CD4-positive, CD25-positive, alpha-beta regulatory T cell (primary cell): ENCODE results near the gene C2orf15. TPM values are rescaled to one million over a fixed set of nuclear protein-coding genes. Genes with fewer than 3 reads are reported as not detected.

Experiments used
- ATAC-seq, 2 donors: fragments of 150-1000 bp; cut with Tn5 transposase; one replicate each; pipeline ENCODE4 v1.10.0; 2021; ENCODE audit warnings: low read depth in 2 of 2, moderate number of reproducible peaks in 2 of 2, moderate library complexity in 1 of 2
- DNase-seq, 3 donors: peaks; one replicate each; pipeline versions ENCODE4 v3.0.0 to v3.0.0-alpha.2; 2012 to 2022; ENCODE audit warnings: mixed read lengths in 1 of 3
- H3K27ac ChIP-seq: one replicate; pipeline ENCODE4 v1.7.0; 2013; ENCODE audit warnings: mild to moderate bottlenecking, low read length; ENCODE audit not compliant: insufficient read depth, poor library complexity, severe bottlenecking
- H3K27me3 ChIP-seq: one replicate; pipeline ENCODE4 v1.7.0; 2013; ENCODE audit warnings: low read length; ENCODE audit not compliant: control insufficient read depth, insufficient read depth
- H3K36me3 ChIP-seq: one replicate; pipeline ENCODE4 v1.7.0; 2013; ENCODE audit warnings: mild to moderate bottlenecking, low read length, moderate library complexity; ENCODE audit not compliant: control insufficient read depth, insufficient read depth
- H3K4me1 ChIP-seq: 2 replicates; pipeline ENCODE4 v1.7.0; 2013; ENCODE audit warnings: mild to moderate bottlenecking, low read length; ENCODE audit not compliant: insufficient read depth, control insufficient read depth, poor library complexity, severe bottlenecking
- H3K4me3 ChIP-seq: one replicate; pipeline ENCODE4 v1.7.0; 2013; ENCODE audit warnings: low read depth, mild to moderate bottlenecking, low read length, moderate library complexity
- H3K9me3 ChIP-seq, 2 experiments: 1 replicate in 1 of 2; 2 replicates in 1 of 2; pipeline ENCODE4 v1.7.0; 2013; ENCODE audit warnings: low read length in 2 of 2, mild to moderate bottlenecking in 1 of 2, moderate library complexity in 1 of 2; ENCODE audit not compliant: control insufficient read depth in 2 of 2
- H3K27ac Mint-ChIP-seq, 3 donors: one replicate each; pipeline ENCODE4 v1.8.0; 2020 to 2022; ENCODE audit warnings: mild to moderate bottlenecking in 3 of 3, mixed read lengths in 3 of 3, moderate library complexity in 2 of 3
- H3K27me3 Mint-ChIP-seq: one replicate; pipeline ENCODE4 v1.8.0; 2022; ENCODE audit warnings: mild to moderate bottlenecking, mixed read lengths
- H3K36me3 Mint-ChIP-seq: one replicate; pipeline ENCODE4 v1.8.0; 2020; ENCODE audit warnings: mixed read lengths
- H3K4me1 Mint-ChIP-seq, 4 donors: one replicate each; pipeline ENCODE4 v1.8.0; 2020 to 2022; ENCODE audit warnings: mixed read lengths in 4 of 4, mild to moderate bottlenecking in 1 of 4
- H3K4me3 Mint-ChIP-seq, 4 donors: one replicate each; pipeline ENCODE4 v1.8.0; 2020 to 2022; ENCODE audit warnings: mild to moderate bottlenecking in 4 of 4, mixed read lengths in 4 of 4, moderate library complexity in 3 of 4
- H3K9me3 Mint-ChIP-seq, 7 donors: one replicate each; pipeline ENCODE4 v1.8.0; 2020 to 2022; ENCODE audit warnings: mixed read lengths in 7 of 7, mild to moderate bottlenecking in 3 of 7, moderate library complexity in 2 of 7
- polyA plus RNA-seq, 4 donors: library from polyadenylated mRNA; unstranded; fragments of 300-500 nt; fragmentation: Illumina TruSeq; gene quantifications; one replicate each; pipeline ENCODE4 v1.2.3, GENCODE V29; 2021
- total RNA-seq: library from RNA; stranded (reverse); gene quantifications from one replicate; pipeline ENCODE4 v1.2.3, GENCODE V29; 2022

C2orf15 gene
- total and polyA plus RNA-seq, 5 donors from 2014 or later: 2.0 to 5.4 (median 2.6) TPM

- DNase-seq (no peak), ATAC-seq (no peak)
- Mint-ChIP-seq H3K27ac (no peak overlapping the region), H3K9me3 (peaks cover 0 to 2% (median 0%) of the 10 kb centered on the region in 7 donors), H3K36me3 (peaks cover 14% of the 10 kb centered on the region), H3K4me1 (peaks cover 0 to 31% (median 12%) of the 10 kb centered on the region in 4 donors), H3K4me3 (no peak overlapping the region), H3K27me3 (no peaks in the 10 kb centered on the region)
- peaks cover 6% of the 10 kb centered on the region for H3K36me3 ChIP-seq
- no peaks in the 10 kb centered on the region for H3K27me3 ChIP-seq
- H3K9me3 ChIP-seq: no peaks in the 10 kb centered on the region
- peaks cover 19% of the 10 kb centered on the region for H3K4me1 ChIP-seq
- H3K27ac ChIP-seq: no peak overlapping the region
- H3K4me3 ChIP-seq: no peak overlapping the region
Observed at GRCh38 chr2:99152199-99152895, 10.8 kb downstream of the C2orf15 start.

DNA sequence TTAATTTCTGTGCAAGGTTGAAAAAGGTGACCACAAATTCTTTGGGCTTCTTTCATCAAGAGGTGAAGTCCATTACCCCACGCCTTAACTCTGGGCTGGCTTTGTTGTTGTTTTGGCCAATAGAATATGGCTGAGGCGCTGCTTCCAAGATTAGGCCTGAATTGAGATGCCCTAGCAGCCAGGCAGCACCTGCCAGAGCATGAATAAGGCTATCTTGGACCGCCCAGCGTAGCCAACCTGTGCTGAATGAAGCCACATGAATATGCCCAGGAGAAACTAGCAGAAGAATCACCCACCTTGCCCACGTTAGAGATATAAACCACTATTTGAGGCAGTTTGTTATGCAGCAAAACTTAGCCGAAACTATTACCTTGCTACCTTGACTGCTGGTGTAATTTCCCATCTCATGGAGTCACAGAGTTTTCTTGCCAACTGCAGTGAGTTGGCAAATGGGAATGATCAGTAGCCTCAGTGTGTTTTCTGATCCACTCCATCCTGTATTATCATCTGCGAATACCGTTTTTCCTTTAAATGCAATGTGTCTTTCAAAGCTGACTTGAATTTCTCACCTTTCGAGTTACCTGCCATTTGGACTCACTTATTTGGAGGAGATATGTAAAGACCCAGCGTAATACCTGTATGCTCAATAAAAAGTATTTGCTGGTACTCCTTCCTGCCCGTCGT is 12.6 kb downstream of the C2orf15 start:
- peak overlapping the region; percentile 82 for H3K4me3 ChIP-seq
- no peak for DNase-seq
- H3K27ac Mint-ChIP-seq: peak overlapping the region in 1 of 3 donors; percentile 100
- ATAC-seq: no peak
- no peaks in the 10 kb centered on the region for H3K27me3 ChIP-seq
- H3K36me3 Mint-ChIP-seq: peaks cover 24% of the 10 kb centered on the region
- peaks cover 19% of the 10 kb centered on the region for H3K4me1 ChIP-seq
- peak overlapping the region in 1 of 4 donors; percentile 90 for H3K4me3 Mint-ChIP-seq
- H3K9me3 Mint-ChIP-seq: peaks cover 0 to 2% (median 0%) of the 10 kb centered on the region in 7 donors
- peaks cover 7% of the 10 kb centered on the region for H3K36me3 ChIP-seq
- H3K27me3 Mint-ChIP-seq: no peaks in the 10 kb centered on the region
- peaks cover 5 to 36% (median 19%) of the 10 kb centered on the region in 4 donors for H3K4me1 Mint-ChIP-seq
- no peaks in the 10 kb centered on the region for H3K9me3 ChIP-seq
- peak overlapping the region; percentile 96 for H3K27ac ChIP-seq

- DNase-seq (peak; percentile 90 to 97 (median 91)), ATAC-seq (peak; percentile 97)
- H3K27me3 ChIP-seq: no peaks in the 10 kb centered on the region
- H3K27ac Mint-ChIP-seq: peak within 1 kb of the TSS in 1 of 3 donors; percentile 100
- H3K4me3 ChIP-seq: peak within 1 kb of the TSS; percentile 96
- peak within 1 kb of the TSS; percentile 96 for H3K27ac ChIP-seq
- H3K27me3 Mint-ChIP-seq: no peaks in the 10 kb centered on the region
- H3K9me3 ChIP-seq: no peaks in the 10 kb centered on the region
- H3K36me3 Mint-ChIP-seq: peaks cover 32% of the 10 kb centered on the region
- H3K4me1 Mint-ChIP-seq: peaks cover 12 to 41% (median 25%) of the 10 kb centered on the region in 4 donors
- peaks cover 7% of the 10 kb centered on the region for H3K36me3 ChIP-seq
- peaks cover 0 to 2% (median 0%) of the 10 kb centered on the region in 7 donors for H3K9me3 Mint-ChIP-seq
- peaks cover 19% of the 10 kb centered on the region for H3K4me1 ChIP-seq
- peak within 1 kb of the TSS in 1 of 4 donors; percentile 90 for H3K4me3 Mint-ChIP-seq
Observed at GRCh38 chr2:99154643-99155536, 13.4 kb downstream of the C2orf15 start, which contains the start of the genes LIPT1 and TSGA10. TSS of gene LIPT1 (plus strand) at chr2:99154967. CDS start at chr2:99161958, 6,991 bp downstream. TSS of gene TSGA10 (minus strand) at chr2:99154942. CDS start at chr2:99109439, 45,503 bp downstream.

DNA sequence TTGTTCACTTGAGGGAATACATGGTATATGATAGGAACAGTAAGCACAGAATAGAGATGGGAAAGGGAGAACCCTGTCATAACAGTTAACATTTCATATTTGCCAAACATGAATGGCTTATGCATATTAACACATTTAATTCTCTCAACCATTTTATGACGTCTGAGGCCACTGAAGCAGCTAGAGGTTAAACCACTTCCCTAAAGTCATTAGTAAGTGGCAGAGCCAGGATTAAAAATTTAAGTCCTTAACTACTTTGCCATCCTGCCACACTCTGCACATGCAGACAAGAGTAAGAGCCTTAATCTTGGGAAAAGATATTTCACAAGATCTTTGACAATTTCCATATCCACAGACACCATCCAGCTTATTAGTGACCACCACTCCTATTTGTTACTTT is 15.4 kb downstream of the C2orf15 start:
- peak overlapping the region; percentile 26 for H3K4me3 ChIP-seq
- peaks cover 19% of the 10 kb centered on the region for H3K4me1 ChIP-seq
- H3K27me3 ChIP-seq: no peaks in the 10 kb centered on the region
- Mint-ChIP-seq H3K27ac (no peak overlapping the region), H3K4me3 (peak overlapping the region in 3 of 4 donors; percentile 24 to 61 (median 33)), H3K9me3 (peaks cover 0 to 2% (median 0%) of the 10 kb centered on the region in 7 donors), H3K36me3 (peaks cover 29% of the 10 kb centered on the region), H3K27me3 (no peaks in the 10 kb centered on the region), H3K4me1 (peaks cover 12 to 38% (median 26%) of the 10 kb centered on the region in 4 donors)
- ATAC-seq: no peak
- no peaks in the 10 kb centered on the region for H3K9me3 ChIP-seq
- no peak overlapping the region for H3K27ac ChIP-seq
- H3K36me3 ChIP-seq: peaks cover 16% of the 10 kb centered on the region
- DNase-seq: no peak

- Mint-ChIP-seq H3K9me3 (peaks cover 0 to 2% (median 0%) of the 10 kb centered on the region in 7 donors), H3K27me3 (no peaks in the 10 kb centered on the region), H3K27ac (peak overlapping the region in 1 of 3 donors; percentile 61), H3K36me3 (peaks cover 34% of the 10 kb centered on the region), H3K4me1 (peaks cover 12 to 38% (median 28%) of the 10 kb centered on the region in 4 donors), H3K4me3 (peak overlapping the region in 1 of 4 donors; percentile 12)
- H3K9me3 ChIP-seq: no peaks in the 10 kb centered on the region
- no peak for DNase-seq
- peaks cover 19% of the 10 kb centered on the region for H3K4me1 ChIP-seq
- H3K36me3 ChIP-seq: peaks cover 23% of the 10 kb centered on the region
- no peak overlapping the region for H3K27ac ChIP-seq
- H3K4me3 ChIP-seq: no peak overlapping the region
- no peaks in the 10 kb centered on the region for H3K27me3 ChIP-seq
- ATAC-seq: no peak
Observed at GRCh38 chr2:99158599-99158998, 17.1 kb downstream of the C2orf15 start.

GRCh38 chr2:99159594-99159993 is 18.1 kb downstream of the C2orf15 start:
- peaks cover 12 to 38% (median 27%) of the 10 kb centered on the region in 4 donors for H3K4me1 Mint-ChIP-seq
- DNase-seq (no peak), ATAC-seq (no peak)
- no peaks in the 10 kb centered on the region for H3K27me3 Mint-ChIP-seq
- H3K36me3 ChIP-seq: peaks cover 23% of the 10 kb centered on the region
- H3K27ac ChIP-seq: no peak overlapping the region
- peak overlapping the region in 2 of 3 donors; percentile 39 to 92 for H3K27ac Mint-ChIP-seq
- H3K27me3 ChIP-seq: no peaks in the 10 kb centered on the region
- H3K9me3 ChIP-seq: no peaks in the 10 kb centered on the region
- H3K36me3 Mint-ChIP-seq: peaks cover 34% of the 10 kb centered on the region
- H3K4me1 ChIP-seq: peaks cover 9% of the 10 kb centered on the region
- no peak overlapping the region for H3K4me3 ChIP-seq
- peaks cover 0 to under 1% (median 0%) of the 10 kb centered on the region in 7 donors for H3K9me3 Mint-ChIP-seq
- peak overlapping the region in 2 of 4 donors; percentile 75 to 86 for H3K4me3 Mint-ChIP-seq

DNA sequence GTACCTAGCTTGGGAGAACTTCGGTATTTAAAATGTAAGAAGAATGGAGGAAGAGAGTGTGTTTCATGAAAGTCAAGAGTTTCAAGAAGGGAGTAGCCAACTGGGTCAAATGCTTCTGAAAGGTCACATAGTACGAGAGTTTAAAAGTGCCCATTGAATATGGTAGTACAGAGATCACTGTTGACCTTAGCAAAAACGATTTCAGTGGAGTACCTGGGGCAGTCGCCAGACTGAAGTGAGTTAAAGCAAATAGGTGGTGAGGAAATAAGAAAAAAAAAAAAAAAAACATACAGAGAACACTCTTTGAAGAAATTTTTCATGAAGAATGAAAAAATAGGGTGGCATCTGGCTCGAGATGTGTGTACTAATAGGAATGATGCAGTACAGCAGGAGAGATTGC is 24.7 kb downstream of the C2orf15 start:
- DNase-seq (no peak), ATAC-seq (no peak)
- peaks cover 4 to 21% (median 14%) of the 10 kb centered on the region in 4 donors for H3K4me1 Mint-ChIP-seq
- H3K36me3 ChIP-seq: peaks cover 64% of the 10 kb centered on the region
- peaks cover 23% of the 10 kb centered on the region for H3K36me3 Mint-ChIP-seq
- peak overlapping the region in 1 of 3 donors; percentile 22 for H3K27ac Mint-ChIP-seq
- H3K4me1 ChIP-seq: no peaks in the 10 kb centered on the region
- no peak overlapping the region for H3K27ac ChIP-seq
- H3K4me3 ChIP-seq: no peak overlapping the region
- H3K27me3 ChIP-seq: no peaks in the 10 kb centered on the region
- H3K9me3 ChIP-seq: no peaks in the 10 kb centered on the region
- H3K27me3 Mint-ChIP-seq: no peaks in the 10 kb centered on the region
- no peaks in the 10 kb centered on the region for H3K9me3 Mint-ChIP-seq
- H3K4me3 Mint-ChIP-seq: no peak overlapping the region
